K562 (cell line): ENCODE measurements around the gene AMN1. TPM values are rescaled to one million over a fixed set of nuclear protein-coding genes. Genes with fewer than 3 reads are reported as not detected.

ENCODE experiments used
- ATAC-seq: fragments of 200-7000 bp; cut with Tn5 transposase; 3 replicates; pipeline ENCODE4 v1.9.1; 2020; ENCODE audit warnings: moderate library complexity
- BruUV-seq: library from RNA; stranded (reverse); fragments of 400-500 nt; replicated peaks from 2 replicates; lab custom pipeline; 2021; lab: Mats Ljungman, UMichigan
- CTCF ChIA-PET: fragments of 300-600 bp; formaldehyde crosslinking; extraction: SDS; loops from one replicate; lab custom pipeline; 2021; ENCODE audit warnings: low intra/inter-chr PET ratio; lab: Yijun Ruan, JAX
- POLR2A ChIA-PET: fragments of 300-600, 350-650 bp; sonication (Branson Sonifier 250); formaldehyde crosslinking; extraction: SDS; loops from one replicate; lab custom pipeline; 2021; ENCODE audit warnings: antibody characterized with exemption, inconsistent platforms; lab: Yijun Ruan, JAX
- DNase-seq, 4 experiments: peaks; one replicate each; pipeline versions ENCODE4 v3.0.0 to v3.0.0-alpha.2; 2011 to 2018; ENCODE audit warnings: low spot score in 3 of 4, mixed read lengths in 3 of 4; ENCODE audit errors: extremely low read depth in 1 of 4
- FAIRE-seq: peaks from 2 replicates; lab custom pipeline; 2011; peaks lifted over from hg19 to GRCh38; lab: Jason Lieb, UNC
- H2AFZ ChIP-seq: 2 replicates; pipeline ENCODE4 v1.6.0; 2011; ENCODE audit warnings: low read depth, low read length, control low read depth, inconsistent platforms
- H3K27ac ChIP-seq: fragments of 200-600 bp; 3 replicates; pipeline ENCODE4 v1.8.0; 2011; ENCODE audit warnings: low read depth, mild to moderate bottlenecking, control low read depth, inconsistent platforms, low read length, moderate library complexity, mixed read lengths; ENCODE audit errors: extremely low read depth
- H3K27me3 ChIP-seq, 2 experiments: fragments of 300-600 bp in 1 of 2; 2 replicates in 1 of 2; 3 replicates in 1 of 2; pipeline versions ENCODE4 v1.6.0 to v1.8.0; 2011; ENCODE audit warnings: inconsistent platforms in 2 of 2, low read length in 2 of 2, mild to moderate bottlenecking in 1 of 2, mixed read lengths in 1 of 2, moderate library complexity in 1 of 2; ENCODE audit not compliant: control insufficient read depth in 2 of 2, insufficient read depth in 2 of 2
- H3K36me3 ChIP-seq: fragments of 300-600 bp; 3 replicates; pipeline ENCODE4 v1.8.0; 2011; ENCODE audit warnings: mild to moderate bottlenecking, low read length, inconsistent platforms; ENCODE audit not compliant: control insufficient read depth, insufficient read depth
- H3K4me1 ChIP-seq, 2 experiments: fragments of 200-600 bp in 1 of 2; replicated peaks in 1 of 2; 2 replicates in 1 of 2; 3 replicates in 1 of 2; pipeline versions ENCODE4 v1.5.1 to v1.8.0; 2011; ENCODE audit warnings: inconsistent platforms in 2 of 2, low read length in 2 of 2, mild to moderate bottlenecking in 1 of 2, mixed read lengths in 1 of 2, moderate library complexity in 1 of 2; ENCODE audit not compliant: control insufficient read depth in 2 of 2, insufficient read depth in 2 of 2
- H3K4me2 ChIP-seq: 2 replicates; pipeline ENCODE4 v1.6.1; 2011; ENCODE audit warnings: low read length, control low read depth, inconsistent platforms, mixed read lengths; ENCODE audit not compliant: insufficient read depth
- H3K4me3 ChIP-seq: fragments of 200-600 bp; sonication (generic), shearing (Covaris generic); 2 replicates; pipeline ENCODE4 v1.5.1; 2016; ENCODE audit warnings: control low read depth, inconsistent platforms
- H3K79me2 ChIP-seq: fragments of 200-600 bp; 3 replicates; pipeline ENCODE4 v1.8.0; 2011; ENCODE audit warnings: low read length, inconsistent platforms; ENCODE audit not compliant: control insufficient read depth, insufficient read depth
- H3K9ac ChIP-seq, 2 experiments: 2 replicates each; pipeline versions ENCODE4 v1.6.0 to v1.6.1; 2011; ENCODE audit warnings: low read depth in 2 of 2, low read length in 2 of 2, control low read depth in 1 of 2, inconsistent platforms in 1 of 2, mild to moderate bottlenecking in 1 of 2, mixed read lengths in 1 of 2; ENCODE audit not compliant: insufficient read depth in 1 of 2
- H3K9me1 ChIP-seq: one replicate; pipeline ENCODE4 v1.6.0; 2011; ENCODE audit warnings: inconsistent platforms, mild to moderate bottlenecking, low read length, moderate library complexity; ENCODE audit not compliant: control insufficient read depth, insufficient read depth
- H3K9me3 ChIP-seq: replicated peaks from 2 replicates; pipeline ENCODE4 v1.5.1; 2011; ENCODE audit warnings: low read depth, low read length, inconsistent platforms; ENCODE audit not compliant: control insufficient read depth, insufficient read depth
- H4K20me1 ChIP-seq: replicated peaks from 2 replicates; pipeline ENCODE4 v1.6.1; 2011; ENCODE audit warnings: low read length, inconsistent platforms, mixed read lengths; ENCODE audit not compliant: control insufficient read depth, insufficient read depth
- ARID1B ChIP-seq: fragments of 450-650 bp; IDR thresholded peaks from 2 replicates; pipeline ENCODE4 v1.6.1; 2016; ENCODE audit warnings: antibody characterized with exemption, mild to moderate bottlenecking, inconsistent platforms
- CREB1 ChIP-seq, 2 experiments: sonication (generic) in 1 of 2; formaldehyde crosslinking in 1 of 2; IDR thresholded peaks; 2 replicates each; pipeline versions ENCODE4 v1.6.1 to v1.8.0; 2012 to 2022; ENCODE audit warnings: inconsistent platforms in 1 of 2, mild to moderate bottlenecking in 1 of 2, missing genetic modification reagents in 1 of 2, moderate library complexity in 1 of 2
- FOS ChIP-seq: IDR thresholded peaks from 3 replicates; pipeline ENCODE4 v1.6.1; 2011; ENCODE audit not compliant: insufficient read length; ENCODE audit errors: extremely low read depth
- HDAC1 ChIP-seq, 2 experiments: fragments of 450-650 bp; IDR thresholded peaks; 2 replicates each; pipeline ENCODE4 v1.6.1; 2016 to 2017; ENCODE audit warnings: inconsistent platforms in 1 of 2, mild to moderate bottlenecking in 1 of 2, moderate library complexity in 1 of 2
- NBN ChIP-seq: fragments of 450-650 bp; IDR thresholded peaks from 2 replicates; pipeline ENCODE4 v1.6.1; 2016; ENCODE audit warnings: low read depth, mild to moderate bottlenecking
- NELFE ChIP-seq: IDR thresholded peaks from 2 replicates; pipeline ENCODE4 v1.6.1; 2011; ENCODE audit warnings: mild to moderate bottlenecking; ENCODE audit not compliant: insufficient read depth, insufficient read length
- NFRKB ChIP-seq: fragments of 450-650 bp; IDR thresholded peaks from 2 replicates; pipeline ENCODE4 v1.6.1; 2016; ENCODE audit warnings: low read depth
- SMARCA5 ChIP-seq: fragments of 450-650 bp; IDR thresholded peaks from 2 replicates; pipeline ENCODE4 v1.6.1; 2016
- SPI1 ChIP-seq: IDR thresholded peaks from 2 replicates; pipeline ENCODE4 v1.6.1; 2011; ENCODE audit warnings: low read depth, low read length, control low read depth, borderline replicate concordance
- WGBS: fragments of 100-300 bp; shearing (Covaris generic); methylation state at CpG from one replicate; pipeline ENCODE4 v1.1.6; 2016; ENCODE audit warnings: low coverage, mixed read lengths; ENCODE audit not compliant: insufficient coverage; ENCODE audit errors: missing lambda C conversion rate; 5-methylcytosine and 5-hydroxymethylcytosine counted together
- in situ Hi-C: fragments of 300-500 bp; cut with MboI; formaldehyde crosslinking; loops from 4 replicates; pipeline ENCODE4 v1.15.0; 2018; ENCODE audit warnings: inconsistent platforms, mixed read lengths
- intact Hi-C: fragments of 100-400 bp; cut with micrococcal nuclease; formaldehyde crosslinking; loops from 2 replicates; pipeline ENCODE4 v1.14.2; 2022
- polyA plus RNA-seq, 8 experiments: library from polyadenylated mRNA; depleted of rRNA in 4 of 8; stranded (reverse) in 5 of 8; unstranded in 3 of 8; fragments of >200 nt; fragmentation: Nextera tagmentation in 2 of 8; fragmentation: Illumina TruSeq in 1 of 8; extraction: Ambion mirVana in 2 of 8; extraction: Trizol in 1 of 8; gene quantifications; 2 replicates each; pipeline versions ENCODE4 v1.2.1 to v1.2.3, GENCODE V29; 2011 to 2014; ENCODE audit warnings: inconsistent platforms in 1 of 8, missing spikeins in 1 of 8
- total RNA-seq, 7 experiments: library from RNA; depleted of rRNA in 6 of 7; stranded (reverse); fragments of >200 nt in 6 of 7; fragmentation: Illumina TruSeq in 2 of 7; extraction: Trizol in 2 of 7; gene quantifications; 2 replicates each; pipeline versions ENCODE4 v1.2.1 to v1.2.3, GENCODE V29; 2011 to 2021; ENCODE audit warnings: low replicate concordance in 1 of 7
- TF ChIP-seq, protein P1 (sequence below): sonication (generic); formaldehyde crosslinking; IDR thresholded peaks from 2 replicates; pipeline ENCODE4 v1.9.0; 2022; ENCODE audit warnings: mild to moderate bottlenecking, missing genetic modification reagents
- TF ChIP-seq, protein P2 (sequence below): fragments of 450-650 bp; IDR thresholded peaks from 2 replicates; pipeline ENCODE4 v1.6.1; 2016; ENCODE audit warnings: low read depth
- TF ChIP-seq, protein P3 (sequence below): sonication (generic); formaldehyde crosslinking; IDR thresholded peaks from 2 replicates; pipeline ENCODE4 v1.8.1; 2023; ENCODE audit warnings: mild to moderate bottlenecking, missing genetic modification reagents

The AMN1 gene
- total and polyA plus RNA-seq, 9 of the 15 experiments (the other 6 are each of a cell fraction or from before 2014, with no cell fraction given), result 5.2 to 27.6 (median 13.0) TPM

DNA sequence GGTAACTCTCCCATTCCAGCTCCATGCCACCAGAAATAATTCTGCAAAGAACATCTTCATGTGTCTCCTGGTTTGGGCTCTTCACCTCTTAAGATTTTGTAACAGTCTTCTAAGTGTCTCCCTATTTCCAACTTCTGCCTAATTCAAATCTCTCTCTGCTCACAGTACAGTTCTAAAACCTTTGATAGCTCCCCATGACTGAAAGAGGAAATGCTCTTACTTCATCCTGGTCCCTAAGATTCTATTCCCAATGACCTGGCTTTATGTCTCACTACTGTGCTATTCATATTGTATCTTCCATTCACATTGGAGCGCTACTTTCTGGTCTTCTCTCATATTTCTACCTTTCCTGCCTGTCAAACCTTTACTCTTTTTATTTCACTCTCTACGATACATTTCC, 1.6 kb downstream of the AMN1 start:
- peaks cover 21 to 50% of the 10 kb centered on the region in 2 experiments for H3K4me1 ChIP-seq
- H3K27ac ChIP-seq, result peak overlapping the region; percentile 94
- ChIA-PET POLR2A (interaction anchor here (0.6 to 7.7 kb wide), 5 partner anchors 10 to 679 kb away, joined by 3 to 85 read pairs (median 4); no protein-coding TSS in a partner anchor), CTCF (no interaction called here)
- H3K9ac ChIP-seq, result peak overlapping the region in 1 of 2 experiments; percentile 86; a peak in 3 of 4 replicates
- peak overlapping the region; percentile 65 for H2AFZ ChIP-seq
- H4K20me1 ChIP-seq, result no peaks in the 10 kb centered on the region
- no TSS peak for BruUV-seq
- H3K9me1 ChIP-seq, result no peaks in the 10 kb centered on the region
- H3K36me3 ChIP-seq, result no peaks in the 10 kb centered on the region
- DNase-seq, result peak in 1 of 4 experiments; percentile 32
- intact Hi-C loops, result loop anchor here (1.0 kb wide), 1 partner anchor 45 kb away; no protein-coding TSS in a partner anchor
- 0 out of 2 replicates have a peak, but pooled peaks cover 5% of the 10 kb centered on the region for H3K9me3 ChIP-seq
- in situ Hi-C loops, result no loop called here
- 22% methylated on average over 2 of the region's 2 CpGs for WGBS
- peaks cover 60% of the 10 kb centered on the region for H3K79me2 ChIP-seq
- H3K27me3 ChIP-seq, result no peaks in the 10 kb centered on the region
- H3K4me3 ChIP-seq, result peak overlapping the region; percentile 59; the same call in 1 of the 2 replicates
- no peak for FAIRE-seq
- ATAC-seq, result no peak
- H3K4me2 ChIP-seq, result peak overlapping the region; percentile 88
- TF ChIP-seq NELFE, result no peak
- 0 out of 2 replicates have a peak, but pooled peaks have one; percentile 13 for TF ChIP-seq NBN
- peak; percentile 69; the same call in 1 of the 2 replicates for TF ChIP-seq SPI1
- peak in 1 of 2 experiments; percentile 14; a peak in 1 of 4 replicates for TF ChIP-seq HDAC1 (IDR thresholded peaks at IDR 0.05)
- TF ChIP-seq FOS, result no peak
- TF ChIP-seq NFRKB, result peak; percentile 8; the same call in 1 of the 2 replicates
- TF ChIP-seq, protein P1, sequence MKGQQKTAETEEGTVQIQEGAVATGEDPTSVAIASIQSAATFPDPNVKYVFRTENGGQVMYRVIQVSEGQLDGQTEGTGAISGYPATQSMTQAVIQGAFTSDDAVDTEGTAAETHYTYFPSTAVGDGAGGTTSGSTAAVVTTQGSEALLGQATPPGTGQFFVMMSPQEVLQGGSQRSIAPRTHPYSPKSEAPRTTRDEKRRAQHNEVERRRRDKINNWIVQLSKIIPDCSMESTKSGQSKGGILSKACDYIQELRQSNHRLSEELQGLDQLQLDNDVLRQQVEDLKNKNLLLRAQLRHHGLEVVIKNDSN (CRISPR knock-in tag), result no peak
- no peak for TF ChIP-seq CREB1 (IDR thresholded peaks at IDR 0.05)
- TF ChIP-seq CREB1 (CRISPR knock-in tag; IDR thresholded peaks at IDR 0.05), result no peak
- TF ChIP-seq, protein P2, sequence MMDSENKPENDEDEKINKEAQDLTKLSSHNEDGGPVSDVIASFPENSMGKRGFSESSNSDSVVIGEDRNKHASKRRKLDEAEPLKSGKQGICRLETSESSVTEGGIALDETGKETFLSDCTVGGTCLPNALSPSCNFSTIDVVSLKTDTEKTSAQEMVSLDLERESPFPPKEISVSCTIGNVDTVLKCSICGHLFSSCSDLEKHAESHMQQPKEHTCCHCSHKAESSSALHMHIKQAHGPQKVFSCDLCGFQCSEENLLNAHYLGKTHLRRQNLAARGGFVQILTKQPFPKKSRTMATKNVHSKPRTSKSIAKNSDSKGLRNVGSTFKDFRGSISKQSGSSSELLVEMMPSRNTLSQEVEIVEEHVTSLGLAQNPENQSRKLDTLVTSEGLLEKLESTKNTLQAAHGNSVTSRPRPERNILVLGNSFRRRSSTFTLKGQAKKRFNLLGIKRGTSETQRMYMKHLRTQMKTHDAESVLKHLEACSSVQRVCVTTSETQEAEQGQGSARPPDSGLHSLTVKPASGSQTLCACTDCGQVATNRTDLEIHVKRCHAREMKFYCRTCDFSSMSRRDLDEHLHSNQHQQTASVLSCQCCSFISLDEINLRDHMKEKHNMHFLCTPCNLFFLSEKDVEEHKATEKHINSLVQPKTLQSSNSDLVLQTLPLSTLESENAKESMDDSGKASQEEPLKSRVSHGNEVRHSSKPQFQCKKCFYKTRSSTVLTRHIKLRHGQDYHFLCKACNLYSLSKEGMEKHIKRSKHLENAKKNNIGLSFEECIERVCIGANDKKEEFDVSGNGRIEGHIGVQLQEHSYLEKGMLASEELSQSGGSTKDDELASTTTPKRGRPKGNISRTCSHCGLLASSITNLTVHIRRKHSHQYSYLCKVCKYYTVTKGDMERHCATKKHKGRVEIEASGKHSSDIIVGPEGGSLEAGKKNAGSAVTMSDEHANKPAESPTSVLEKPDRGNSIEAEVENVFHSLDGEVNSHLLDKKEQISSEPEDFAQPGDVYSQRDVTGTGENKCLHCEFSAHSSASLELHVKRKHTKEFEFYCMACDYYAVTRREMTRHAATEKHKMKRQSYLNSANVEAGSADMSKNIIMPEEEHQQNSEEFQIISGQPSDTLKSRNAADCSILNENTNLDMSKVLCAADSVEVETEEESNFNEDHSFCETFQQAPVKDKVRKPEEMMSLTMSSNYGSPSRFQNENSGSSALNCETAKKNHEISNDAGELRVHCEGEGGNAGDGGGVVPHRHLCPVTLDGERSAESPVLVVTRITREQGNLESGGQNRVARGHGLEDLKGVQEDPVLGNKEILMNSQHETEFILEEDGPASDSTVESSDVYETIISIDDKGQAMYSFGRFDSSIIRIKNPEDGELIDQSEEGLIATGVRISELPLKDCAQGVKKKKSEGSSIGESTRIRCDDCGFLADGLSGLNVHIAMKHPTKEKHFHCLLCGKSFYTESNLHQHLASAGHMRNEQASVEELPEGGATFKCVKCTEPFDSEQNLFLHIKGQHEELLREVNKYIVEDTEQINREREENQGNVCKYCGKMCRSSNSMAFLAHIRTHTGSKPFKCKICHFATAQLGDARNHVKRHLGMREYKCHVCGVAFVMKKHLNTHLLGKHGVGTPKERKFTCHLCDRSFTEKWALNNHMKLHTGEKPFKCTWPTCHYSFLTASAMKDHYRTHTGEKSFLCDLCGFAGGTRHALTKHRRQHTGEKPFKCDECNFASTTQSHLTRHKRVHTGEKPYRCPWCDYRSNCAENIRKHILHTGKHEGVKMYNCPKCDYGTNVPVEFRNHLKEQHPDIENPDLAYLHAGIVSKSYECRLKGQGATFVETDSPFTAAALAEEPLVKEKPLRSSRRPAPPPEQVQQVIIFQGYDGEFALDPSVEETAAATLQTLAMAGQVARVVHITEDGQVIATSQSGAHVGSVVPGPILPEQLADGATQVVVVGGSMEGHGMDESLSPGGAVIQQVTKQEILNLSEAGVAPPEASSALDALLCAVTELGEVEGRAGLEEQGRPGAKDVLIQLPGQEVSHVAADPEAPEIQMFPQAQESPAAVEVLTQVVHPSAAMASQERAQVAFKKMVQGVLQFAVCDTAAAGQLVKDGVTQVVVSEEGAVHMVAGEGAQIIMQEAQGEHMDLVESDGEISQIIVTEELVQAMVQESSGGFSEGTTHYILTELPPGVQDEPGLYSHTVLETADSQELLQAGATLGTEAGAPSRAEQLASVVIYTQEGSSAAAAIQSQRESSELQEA, result no peak
- 0 out of 2 replicates have a peak, but pooled peaks have one; percentile 16 for TF ChIP-seq ARID1B
- 0 out of 2 replicates have a peak, but pooled peaks have one; percentile 11 for TF ChIP-seq SMARCA5
- TF ChIP-seq, protein P3, sequence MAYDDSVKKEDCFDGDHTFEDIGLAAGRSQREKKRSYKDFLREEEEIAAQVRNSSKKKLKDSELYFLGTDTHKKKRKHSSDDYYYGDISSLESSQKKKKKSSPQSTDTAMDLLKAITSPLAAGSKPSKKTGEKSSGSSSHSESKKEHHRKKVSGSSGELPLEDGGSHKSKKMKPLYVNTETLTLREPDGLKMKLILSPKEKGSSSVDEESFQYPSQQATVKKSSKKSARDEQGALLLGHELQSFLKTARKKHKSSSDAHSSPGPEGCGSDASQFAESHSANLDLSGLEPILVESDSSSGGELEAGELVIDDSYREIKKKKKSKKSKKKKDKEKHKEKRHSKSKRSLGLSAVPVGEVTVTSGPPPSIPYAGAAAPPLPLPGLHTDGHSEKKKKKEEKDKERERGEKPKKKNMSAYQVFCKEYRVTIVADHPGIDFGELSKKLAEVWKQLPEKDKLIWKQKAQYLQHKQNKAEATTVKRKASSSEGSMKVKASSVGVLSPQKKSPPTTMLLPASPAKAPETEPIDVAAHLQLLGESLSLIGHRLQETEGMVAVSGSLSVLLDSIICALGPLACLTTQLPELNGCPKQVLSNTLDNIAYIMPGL, result no peak
